Right lobe of liver (tissue), 4 donors: Measurements from ENCODE around the gene TRIM31.

ENCODE experiments used
- POLR2A ChIP-seq: fragments of 450-650 bp; IDR thresholded peaks from one replicate; pipeline ENCODE4 v1.6.1; 2017; ENCODE audit warnings: antibody characterized with exemption, mild to moderate bottlenecking
- TF ChIP-seq, protein P1 (sequence below), 4 donors: fragments of 200-600 bp in 3 of 4; fragments of 450-650 bp in 1 of 4; IDR thresholded peaks; one replicate each; pipeline versions ENCODE4 v1.5.1 to v1.8.0; 2016 to 2022; ENCODE audit warnings: antibody characterized with exemption in 4 of 4, mild to moderate bottlenecking in 2 of 4
- donor health status: DM: no; HTN: no; CAD: no.
- donor health status: DM: no; HTN: no; CAD: no.
- donor health status: DM: no; HTN: yes; CAD: no.

DNA sequence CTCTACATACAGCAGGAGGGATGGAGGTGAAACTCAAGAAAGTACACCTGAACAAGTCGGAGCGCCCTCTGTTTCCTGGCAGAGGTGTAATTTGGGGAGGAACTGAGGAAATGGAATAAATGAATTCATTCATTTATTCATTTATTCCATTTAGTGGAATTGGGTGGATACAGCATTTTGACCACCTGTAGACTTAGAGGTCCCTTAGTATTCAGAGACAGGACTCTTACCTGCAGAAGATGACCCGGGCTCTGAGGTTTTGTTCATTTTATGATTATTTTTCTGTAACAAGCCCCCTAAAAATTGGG, 9.1 kb downstream of the TRIM31 start:
- TF ChIP-seq, protein P1, sequence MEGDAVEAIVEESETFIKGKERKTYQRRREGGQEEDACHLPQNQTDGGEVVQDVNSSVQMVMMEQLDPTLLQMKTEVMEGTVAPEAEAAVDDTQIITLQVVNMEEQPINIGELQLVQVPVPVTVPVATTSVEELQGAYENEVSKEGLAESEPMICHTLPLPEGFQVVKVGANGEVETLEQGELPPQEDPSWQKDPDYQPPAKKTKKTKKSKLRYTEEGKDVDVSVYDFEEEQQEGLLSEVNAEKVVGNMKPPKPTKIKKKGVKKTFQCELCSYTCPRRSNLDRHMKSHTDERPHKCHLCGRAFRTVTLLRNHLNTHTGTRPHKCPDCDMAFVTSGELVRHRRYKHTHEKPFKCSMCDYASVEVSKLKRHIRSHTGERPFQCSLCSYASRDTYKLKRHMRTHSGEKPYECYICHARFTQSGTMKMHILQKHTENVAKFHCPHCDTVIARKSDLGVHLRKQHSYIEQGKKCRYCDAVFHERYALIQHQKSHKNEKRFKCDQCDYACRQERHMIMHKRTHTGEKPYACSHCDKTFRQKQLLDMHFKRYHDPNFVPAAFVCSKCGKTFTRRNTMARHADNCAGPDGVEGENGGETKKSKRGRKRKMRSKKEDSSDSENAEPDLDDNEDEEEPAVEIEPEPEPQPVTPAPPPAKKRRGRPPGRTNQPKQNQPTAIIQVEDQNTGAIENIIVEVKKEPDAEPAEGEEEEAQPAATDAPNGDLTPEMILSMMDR (IDR thresholded peaks at IDR 0.05) = no peak
- TF ChIP-seq POLR2A = no peak
